ENCODE results near the gene MEIS1.

MEIS1 gene

DNA sequence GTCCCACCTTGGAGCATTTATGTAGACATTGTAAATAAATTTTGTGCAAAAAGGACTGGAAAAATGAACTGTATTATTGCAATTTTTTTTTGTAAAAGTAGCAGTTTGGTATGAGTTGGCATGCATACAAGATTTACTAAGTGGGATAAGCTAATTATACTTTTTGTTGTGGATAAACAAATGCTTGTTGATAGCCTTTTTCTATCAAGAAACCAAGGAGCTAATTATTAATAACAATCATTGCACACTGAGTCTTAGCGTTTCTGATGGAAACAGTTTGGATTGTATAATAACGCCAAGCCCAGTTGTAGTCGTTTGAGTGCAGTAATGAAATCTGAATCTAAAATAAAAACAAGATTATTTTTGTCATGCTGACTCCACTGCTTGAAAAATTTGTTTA lies 137.5 kb downstream of the MEIS1 start:
- Histone ChIP-seq H3K4me3 (ENCODE audit: low read depth, low read length) (no peak overlapping the region), H3K9ac (ENCODE audit: low read length) (no peak overlapping the region), H3K9me3 (ENCODE audit: control insufficient read depth, insufficient read depth, low read depth, low read length) (no peaks in the 10 kb centered on the region), H3K36me3 (ENCODE audit: control insufficient read depth, insufficient read depth, low read length) (no peaks in the 10 kb centered on the region), H3K27me3 (ENCODE audit: control insufficient read depth, insufficient read depth, low read length) (peaks cover 23% of the 10 kb centered on the region), H3K4me1 (ENCODE audit: control insufficient read depth, insufficient read depth, low read length) (peaks cover 32% of the 10 kb centered on the region), H3K27ac (ENCODE audit: low read depth, low read length) (no peak overlapping the region)

DNA sequence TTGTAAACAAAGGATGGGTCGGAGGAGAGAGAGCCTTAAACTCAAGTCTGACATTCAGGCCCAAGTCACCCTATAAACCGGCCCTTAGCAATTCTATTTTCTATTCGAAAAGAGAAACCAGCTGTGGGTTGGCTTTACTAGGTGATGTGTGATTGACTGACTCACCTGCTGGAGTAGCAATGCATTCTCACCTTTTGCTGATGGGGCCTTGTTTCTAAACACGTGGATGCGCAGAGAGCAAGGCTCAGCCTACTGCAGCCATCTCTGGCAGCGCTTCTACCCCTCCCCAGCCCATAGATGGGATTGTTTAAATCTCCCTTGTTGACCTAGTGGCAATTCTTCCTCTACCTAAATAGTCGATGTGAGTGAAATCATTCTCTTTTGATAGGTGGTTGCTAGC lies 138.5 kb downstream of the MEIS1 start:
- no peaks in the 10 kb centered on the region for H3K36me3 ChIP-seq (ENCODE audit: control insufficient read depth, insufficient read depth, low read length)
- no peak overlapping the region for H3K9ac ChIP-seq (ENCODE audit: low read length)
- H3K4me1 ChIP-seq (ENCODE audit: control insufficient read depth, insufficient read depth, low read length) = peaks cover 41% of the 10 kb centered on the region
- H3K4me3 ChIP-seq (ENCODE audit: low read depth, low read length) = peak overlapping the region; percentile 68
- peaks cover 34% of the 10 kb centered on the region for H3K27me3 ChIP-seq (ENCODE audit: control insufficient read depth, insufficient read depth, low read length)
- no peak overlapping the region for H3K27ac ChIP-seq (ENCODE audit: low read depth, low read length)
- no peaks in the 10 kb centered on the region for H3K9me3 ChIP-seq (ENCODE audit: control insufficient read depth, insufficient read depth, low read depth, low read length)

DNA sequence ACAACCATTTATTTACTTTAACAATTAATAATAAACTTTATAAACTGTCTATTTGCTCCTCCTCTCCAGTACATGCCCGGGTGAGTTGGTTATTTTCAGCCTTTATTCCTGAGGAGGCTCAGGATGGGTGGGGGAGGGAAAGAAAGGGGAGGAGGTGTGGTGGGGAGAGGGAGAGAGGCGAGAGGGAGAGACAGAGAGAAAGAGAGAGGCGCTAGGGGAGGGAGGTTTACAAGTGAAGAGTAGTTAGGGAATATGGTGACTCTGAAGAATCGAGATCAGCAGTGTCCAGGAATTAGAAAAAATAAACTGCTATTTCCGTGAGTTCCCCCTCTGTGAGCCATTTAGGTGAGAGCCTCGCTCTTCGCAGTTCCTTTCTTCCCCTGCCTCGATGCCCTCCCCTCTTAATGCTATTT lies 138.9 kb downstream of the MEIS1 start:
- Histone ChIP-seq H3K36me3 (ENCODE audit: control insufficient read depth, insufficient read depth, low read length) (no peaks in the 10 kb centered on the region), H3K27me3 (ENCODE audit: control insufficient read depth, insufficient read depth, low read length) (peaks cover 38% of the 10 kb centered on the region), H3K9me3 (ENCODE audit: control insufficient read depth, insufficient read depth, low read depth, low read length) (no peaks in the 10 kb centered on the region), H3K27ac (ENCODE audit: low read depth, low read length) (no peak overlapping the region), H3K4me3 (ENCODE audit: low read depth, low read length) (peak overlapping the region; percentile 68), H3K4me1 (ENCODE audit: control insufficient read depth, insufficient read depth, low read length) (peaks cover 42% of the 10 kb centered on the region), H3K9ac (ENCODE audit: low read length) (peak overlapping the region; percentile 56)

DNA sequence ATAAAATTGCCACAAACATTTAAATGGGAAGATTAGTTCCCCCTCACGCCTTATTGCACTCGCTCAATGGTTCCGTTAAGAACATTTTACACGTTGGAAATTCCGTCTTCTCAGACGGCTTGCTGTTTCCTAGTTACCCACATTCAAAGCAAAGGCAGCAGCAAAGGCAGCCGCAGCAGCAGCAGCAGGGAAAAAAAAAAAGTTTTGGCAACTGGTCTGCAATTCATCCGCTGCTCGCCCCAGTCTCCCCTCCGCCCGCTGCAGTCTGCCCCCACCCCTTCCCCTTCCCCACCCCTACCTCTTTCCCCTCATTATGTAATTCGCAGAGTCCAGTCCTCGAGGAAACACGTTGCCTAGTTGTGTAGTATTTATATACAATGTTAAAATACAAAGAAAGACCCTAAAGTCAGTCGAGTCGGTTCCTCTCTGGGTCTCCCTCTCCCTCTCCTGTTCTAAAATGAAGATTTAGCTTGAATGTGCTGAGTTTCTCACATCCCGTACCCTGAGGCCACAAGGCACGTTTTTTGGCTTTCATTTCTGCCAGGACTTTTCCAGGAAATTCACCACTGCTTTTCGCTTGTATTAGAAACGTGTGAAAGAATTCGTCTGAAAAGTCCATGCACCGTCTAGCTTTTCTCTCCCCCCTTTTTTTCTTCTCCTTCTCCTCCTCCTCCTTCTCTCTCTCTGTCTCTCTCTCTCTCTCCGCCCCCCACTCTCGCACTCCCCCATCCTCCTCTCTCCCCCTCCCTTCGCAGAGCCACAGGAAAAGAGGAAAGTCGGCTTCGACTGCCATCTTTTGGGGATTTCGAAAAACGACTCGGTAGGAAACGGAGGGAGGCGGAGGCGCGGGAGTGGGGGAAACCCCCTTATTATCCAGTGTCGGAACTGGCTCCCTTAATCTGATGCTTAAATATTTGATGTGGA lies 140.0 kb downstream of the MEIS1 start:
- H3K27me3 ChIP-seq (ENCODE audit: control insufficient read depth, insufficient read depth, low read length) = peaks cover 49% of the 10 kb centered on the region
- H3K4me1 ChIP-seq (ENCODE audit: control insufficient read depth, insufficient read depth, low read length) = peaks cover 38% of the 10 kb centered on the region
- peak overlapping the region; percentile 73 for H3K9ac ChIP-seq (ENCODE audit: low read length)
- H3K4me3 ChIP-seq (ENCODE audit: low read depth, low read length) = peak overlapping the region; percentile 62
- no peaks in the 10 kb centered on the region for H3K36me3 ChIP-seq (ENCODE audit: control insufficient read depth, insufficient read depth, low read length)
- no peaks in the 10 kb centered on the region for H3K9me3 ChIP-seq (ENCODE audit: control insufficient read depth, insufficient read depth, low read depth, low read length)
- no peak overlapping the region for H3K27ac ChIP-seq (ENCODE audit: low read depth, low read length)

DNA sequence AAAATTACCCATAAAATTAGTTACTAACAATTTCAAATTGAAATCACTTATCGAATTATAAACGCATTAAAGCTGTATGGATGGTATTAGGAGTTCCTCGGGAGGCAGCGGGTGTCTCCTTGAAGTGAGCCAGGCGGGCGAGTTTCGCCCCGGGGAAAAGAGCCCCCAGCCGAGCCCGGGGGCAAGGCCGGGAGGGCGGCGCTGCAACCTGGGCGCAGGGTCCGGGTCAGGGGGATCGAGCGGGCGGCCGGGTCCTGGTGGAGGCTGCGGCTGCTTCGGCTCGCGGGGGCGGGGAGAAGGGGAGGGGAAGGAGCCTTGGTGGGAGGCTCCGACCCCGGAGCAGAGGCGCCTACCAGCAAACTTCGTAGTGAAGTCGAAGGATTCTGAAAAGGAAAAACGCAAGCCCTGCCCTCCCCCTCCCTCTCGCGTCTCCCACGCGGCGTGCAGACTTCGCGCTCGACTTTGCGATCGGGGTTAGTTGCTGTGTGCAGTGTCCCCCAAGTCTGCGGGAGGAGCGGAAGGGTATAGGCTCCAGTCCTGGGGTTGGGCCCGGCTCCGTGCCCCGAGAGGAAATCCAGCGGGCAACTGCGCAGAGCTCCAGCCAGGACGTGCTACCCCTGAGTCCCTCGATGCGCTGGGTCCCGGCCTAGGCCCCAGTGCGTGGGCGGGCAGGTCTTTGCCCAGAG lies 140.8 kb downstream of the MEIS1 start:
- Histone ChIP-seq H3K9ac (ENCODE audit: low read length) (peak overlapping the region; percentile 50), H3K4me1 (ENCODE audit: control insufficient read depth, insufficient read depth, low read length) (peaks cover 38% of the 10 kb centered on the region), H3K27ac (ENCODE audit: low read depth, low read length) (no peak overlapping the region), H3K27me3 (ENCODE audit: control insufficient read depth, insufficient read depth, low read length) (peaks cover 57% of the 10 kb centered on the region), H3K36me3 (ENCODE audit: control insufficient read depth, insufficient read depth, low read length) (no peaks in the 10 kb centered on the region), H3K9me3 (ENCODE audit: control insufficient read depth, insufficient read depth, low read depth, low read length) (no peaks in the 10 kb centered on the region), H3K4me3 (ENCODE audit: low read depth, low read length) (peak overlapping the region; percentile 62)

DNA sequence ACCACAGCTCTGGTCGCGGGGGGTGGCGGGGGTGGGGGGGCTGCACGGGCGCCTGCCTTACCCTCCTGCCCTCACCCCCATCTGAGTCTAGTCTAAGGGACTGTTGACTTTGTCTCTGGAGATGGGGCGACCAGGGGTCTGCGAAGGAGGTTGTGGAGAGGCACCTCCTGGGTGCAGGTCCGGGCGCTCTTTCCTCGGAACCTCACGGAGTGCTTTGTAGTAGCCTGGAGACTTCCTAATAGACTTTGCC lies 141.3 kb downstream of the MEIS1 start:
- H3K36me3 ChIP-seq (ENCODE audit: control insufficient read depth, insufficient read depth, low read length) = no peaks in the 10 kb centered on the region
- no peak overlapping the region for H3K27ac ChIP-seq (ENCODE audit: low read depth, low read length)
- no peaks in the 10 kb centered on the region for H3K9me3 ChIP-seq (ENCODE audit: control insufficient read depth, insufficient read depth, low read depth, low read length)
- peaks cover 38% of the 10 kb centered on the region for H3K4me1 ChIP-seq (ENCODE audit: control insufficient read depth, insufficient read depth, low read length)
- peaks cover 61% of the 10 kb centered on the region for H3K27me3 ChIP-seq (ENCODE audit: control insufficient read depth, insufficient read depth, low read length)
- peak overlapping the region; percentile 62 for H3K4me3 ChIP-seq (ENCODE audit: low read depth, low read length)
- H3K9ac ChIP-seq (ENCODE audit: low read length) = peak overlapping the region; percentile 12

DNA sequence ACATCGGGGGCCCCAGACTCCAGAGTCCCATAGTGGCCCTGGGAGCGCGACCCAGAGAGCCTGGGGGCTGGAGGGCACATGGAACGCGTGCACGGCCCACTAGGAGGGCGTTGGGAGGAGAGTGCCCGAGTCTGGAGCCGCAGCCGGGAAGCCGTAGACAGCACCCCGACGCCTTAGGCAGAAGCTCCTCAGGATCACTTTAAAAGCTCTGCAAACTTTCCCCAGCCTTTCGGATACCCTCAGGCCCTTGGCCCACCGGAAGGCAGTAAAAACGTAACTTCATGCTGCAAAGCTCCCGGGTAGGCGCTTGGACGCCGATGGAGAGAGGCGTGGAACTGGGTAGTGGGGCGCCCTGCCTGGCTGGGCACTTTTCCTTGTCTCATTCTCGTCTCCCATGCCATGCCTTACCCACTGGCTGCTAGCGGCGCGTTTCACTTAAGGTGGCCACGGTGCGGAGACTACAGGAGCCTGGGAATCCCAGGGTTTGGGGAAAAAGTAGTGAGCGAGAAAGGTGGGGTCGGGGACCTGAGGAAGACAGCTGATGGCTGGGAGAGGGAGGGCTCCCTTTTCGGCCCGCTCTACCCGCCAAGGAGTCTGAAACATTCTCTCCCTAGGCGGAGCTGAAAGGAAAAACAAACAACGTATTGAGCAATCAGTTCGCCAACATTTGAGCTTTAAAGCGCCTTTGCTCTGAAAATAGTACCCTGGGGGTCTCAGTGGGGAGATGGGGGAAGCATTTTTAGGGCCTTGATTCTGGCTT lies 141.8 kb downstream of the MEIS1 start:
- peaks cover 65% of the 10 kb centered on the region for H3K27me3 ChIP-seq (ENCODE audit: control insufficient read depth, insufficient read depth, low read length)
- no peaks in the 10 kb centered on the region for H3K9me3 ChIP-seq (ENCODE audit: control insufficient read depth, insufficient read depth, low read depth, low read length)
- H3K36me3 ChIP-seq (ENCODE audit: control insufficient read depth, insufficient read depth, low read length) = no peaks in the 10 kb centered on the region
- peak overlapping the region; percentile 12 for H3K9ac ChIP-seq (ENCODE audit: low read length)
- H3K4me1 ChIP-seq (ENCODE audit: control insufficient read depth, insufficient read depth, low read length) = peaks cover 37% of the 10 kb centered on the region
- peak overlapping the region; percentile 62 for H3K4me3 ChIP-seq (ENCODE audit: low read depth, low read length)
- no peak overlapping the region for H3K27ac ChIP-seq (ENCODE audit: low read depth, low read length)

DNA sequence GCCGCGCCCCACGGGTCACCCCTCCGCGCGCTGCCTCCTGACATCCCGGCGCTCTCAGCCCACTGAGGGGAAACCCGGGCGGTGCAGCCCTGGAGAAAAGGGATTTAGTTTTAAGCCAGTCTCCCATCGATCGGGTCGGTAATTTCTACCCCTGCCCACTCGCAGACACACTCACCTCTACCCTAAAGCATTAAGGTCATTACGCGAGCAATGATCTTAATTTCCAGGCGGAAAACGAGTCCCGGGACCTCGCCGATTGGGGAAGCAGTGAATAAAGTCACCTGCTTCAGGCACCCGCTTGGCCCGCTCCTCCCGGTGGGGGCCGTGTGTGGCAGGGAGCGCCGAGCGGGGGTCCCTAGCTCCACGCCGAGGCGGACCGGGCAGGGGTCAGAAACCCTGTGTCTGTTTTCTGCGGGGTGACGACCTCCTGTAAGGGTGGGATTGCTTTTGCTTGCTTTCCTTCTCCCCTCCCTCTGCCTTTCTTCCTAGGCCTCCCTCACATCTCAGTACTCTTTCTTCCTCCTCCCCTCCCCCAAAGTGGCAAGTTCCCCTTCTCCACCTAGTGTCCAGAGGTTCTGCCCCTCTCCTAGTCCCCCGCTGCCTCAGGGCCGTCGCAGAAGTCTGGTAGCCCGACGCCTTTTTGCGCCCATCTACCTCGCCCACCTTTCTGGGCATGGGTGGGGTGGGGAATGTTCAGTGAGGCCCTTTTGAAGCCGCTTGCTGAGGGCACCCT lies 142.6 kb downstream of the MEIS1 start:
- Histone ChIP-seq H3K4me1 (ENCODE audit: control insufficient read depth, insufficient read depth, low read length) (peaks cover 35% of the 10 kb centered on the region), H3K9me3 (ENCODE audit: control insufficient read depth, insufficient read depth, low read depth, low read length) (no peaks in the 10 kb centered on the region)

DNA sequence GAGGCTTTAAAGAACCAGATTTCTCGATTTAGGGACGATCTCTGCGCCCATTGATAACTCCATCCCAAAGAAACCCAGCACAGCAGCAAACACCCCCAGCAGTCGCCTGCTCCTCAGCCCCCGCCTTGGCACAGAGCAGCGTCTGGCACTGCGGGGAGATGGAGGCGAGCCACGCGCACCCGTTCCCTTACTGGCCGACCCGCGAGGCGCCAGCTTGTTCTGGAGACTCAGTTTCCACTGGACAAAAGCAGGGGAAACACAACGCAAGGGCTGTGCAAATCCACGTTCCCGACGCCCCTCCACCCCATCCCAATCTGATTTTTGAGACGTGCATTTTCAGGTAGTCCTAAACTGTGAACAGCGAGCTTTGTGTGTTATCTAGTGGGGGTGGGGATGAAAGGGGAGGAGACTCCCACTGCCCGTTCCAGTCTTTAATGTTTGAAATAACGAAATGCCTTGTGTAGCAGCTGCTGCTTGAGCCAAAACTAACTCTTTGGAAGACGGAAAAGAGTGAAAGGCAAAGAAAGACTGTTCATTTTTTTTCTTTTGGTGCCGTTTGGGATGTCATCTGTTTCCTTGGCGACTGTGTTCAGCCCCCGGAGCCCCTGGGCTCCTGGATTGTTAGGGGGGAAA lies 143.2 kb downstream of the MEIS1 start:
- no peak overlapping the region for H3K27ac ChIP-seq (ENCODE audit: low read depth, low read length)
- peaks cover 79% of the 10 kb centered on the region for H3K27me3 ChIP-seq (ENCODE audit: control insufficient read depth, insufficient read depth, low read length)
- H3K4me1 ChIP-seq (ENCODE audit: control insufficient read depth, insufficient read depth, low read length) = peaks cover 38% of the 10 kb centered on the region
- no peaks in the 10 kb centered on the region for H3K36me3 ChIP-seq (ENCODE audit: control insufficient read depth, insufficient read depth, low read length)
- no peaks in the 10 kb centered on the region for H3K9me3 ChIP-seq (ENCODE audit: control insufficient read depth, insufficient read depth, low read depth, low read length)
- peak overlapping the region; percentile 62 for H3K4me3 ChIP-seq (ENCODE audit: low read depth, low read length)
- H3K9ac ChIP-seq (ENCODE audit: low read length) = peak overlapping the region; percentile 40

More for the DNA sequence above, 142.6 kb downstream of the MEIS1 start:
- H3K9ac ChIP-seq (ENCODE audit: low read length) = peak overlapping the region; percentile 12
- peak overlapping the region; percentile 62 for H3K4me3 ChIP-seq (ENCODE audit: low read depth, low read length)
- peaks cover 72% of the 10 kb centered on the region for H3K27me3 ChIP-seq (ENCODE audit: control insufficient read depth, insufficient read depth, low read length)
- H3K36me3 ChIP-seq (ENCODE audit: control insufficient read depth, insufficient read depth, low read length) = no peaks in the 10 kb centered on the region
- H3K27ac ChIP-seq (ENCODE audit: low read depth, low read length) = no peak overlapping the region

DNA sequence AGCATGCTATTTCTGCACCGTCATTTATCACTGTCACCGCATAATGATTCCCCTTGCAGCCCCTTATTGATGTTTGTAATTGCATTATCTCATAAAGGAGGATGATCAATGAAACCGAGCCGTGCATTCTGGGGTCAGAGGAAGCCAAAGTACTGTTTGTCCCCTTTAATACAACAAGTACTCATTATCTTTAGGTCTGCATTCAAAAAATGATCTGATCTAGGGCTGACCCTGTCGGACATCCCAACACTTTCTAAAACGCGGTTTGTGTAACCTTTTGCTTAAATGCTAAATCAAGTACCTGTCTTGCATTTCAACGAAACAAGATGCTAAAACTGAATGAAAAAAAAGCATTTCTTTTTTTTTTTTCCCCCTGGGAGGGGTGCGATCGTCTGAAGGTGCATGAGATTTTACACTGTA lies 143.8 kb downstream of the MEIS1 start:
- H3K36me3 ChIP-seq (ENCODE audit: control insufficient read depth, insufficient read depth, low read length) = no peaks in the 10 kb centered on the region
- no peak overlapping the region for H3K9ac ChIP-seq (ENCODE audit: low read length)
- H3K4me1 ChIP-seq (ENCODE audit: control insufficient read depth, insufficient read depth, low read length) = peaks cover 40% of the 10 kb centered on the region
- no peaks in the 10 kb centered on the region for H3K9me3 ChIP-seq (ENCODE audit: control insufficient read depth, insufficient read depth, low read depth, low read length)
- H3K27ac ChIP-seq (ENCODE audit: low read depth, low read length) = no peak overlapping the region
- H3K27me3 ChIP-seq (ENCODE audit: control insufficient read depth, insufficient read depth, low read length) = peaks cover 84% of the 10 kb centered on the region
- peak overlapping the region; percentile 62 for H3K4me3 ChIP-seq (ENCODE audit: low read depth, low read length)
